Stimulated activated CD8-positive, alpha-beta memory T cell treated with anti-CD3 and anti-CD28 coated beads, Interleukin-4, amount 100 ng/mL, for 24 hours (primary cell): ENCODE measurements around the gene GRK2.

Source experiments
- DNase-seq: peaks from one replicate; pipeline ENCODE4 v3.0.0-alpha.2; 2020; ENCODE audit warnings: low read depth

The GRK2 gene

DNA sequence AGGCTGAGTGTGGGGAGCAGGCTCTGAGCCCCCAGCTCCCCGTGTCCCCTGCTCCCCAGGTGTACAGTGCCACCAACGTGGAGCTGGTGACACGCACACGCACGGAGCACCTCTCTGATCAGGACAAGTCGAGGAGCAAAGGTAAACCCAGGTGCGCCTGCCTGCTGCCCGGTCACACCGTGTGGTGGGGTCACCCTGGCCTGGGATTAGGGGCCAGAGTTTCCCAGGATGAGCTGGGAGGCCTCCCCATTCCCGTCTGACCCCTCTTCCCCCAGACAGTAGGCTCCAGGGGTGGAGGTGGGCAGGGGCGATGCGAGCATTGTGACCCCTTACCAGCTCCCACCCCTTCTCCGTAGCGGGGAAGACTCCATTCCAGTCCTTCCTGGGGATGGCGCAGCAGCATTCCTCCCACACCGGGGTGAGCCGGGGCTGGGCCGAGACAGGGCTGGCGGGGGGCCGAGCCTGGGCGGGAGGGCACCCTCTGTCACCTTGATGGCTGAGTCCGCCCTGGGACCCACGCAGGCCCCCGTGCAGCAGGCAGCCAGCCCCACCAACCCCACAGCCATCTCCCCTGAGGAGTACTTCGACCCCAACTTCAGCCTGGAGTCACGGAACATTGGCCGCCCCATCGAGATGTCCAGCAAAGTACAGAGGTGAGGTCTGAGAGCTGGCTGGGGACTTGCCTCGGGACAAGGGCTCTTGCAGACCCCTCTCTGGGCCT is 33.4 kb downstream of the GRK2 start:
- no peak for DNase-seq

DNA sequence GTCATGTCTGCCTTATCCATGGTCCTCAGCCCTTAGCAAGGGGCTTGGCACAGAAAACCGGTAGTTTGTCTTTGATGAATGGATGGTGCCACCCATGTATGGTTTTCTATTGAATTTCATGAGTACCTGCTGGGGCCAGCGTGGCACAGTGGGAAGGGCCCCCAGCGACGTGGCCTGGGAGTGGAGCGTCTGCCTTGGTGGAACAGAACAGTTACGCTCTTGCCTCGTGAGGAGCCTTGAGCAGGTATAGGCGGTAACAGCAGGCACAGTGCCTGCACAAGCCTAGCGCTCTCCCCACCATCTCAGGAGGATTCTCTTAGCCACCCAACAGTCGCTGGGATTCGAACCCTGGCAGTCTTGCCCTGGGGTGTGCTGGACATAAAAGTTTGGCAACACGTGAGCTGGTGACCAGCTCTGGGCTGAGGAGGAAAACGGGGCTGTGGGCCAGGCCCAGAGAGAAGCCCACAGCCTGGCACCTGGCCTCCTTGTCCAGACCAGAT is 34.0 kb downstream of the GRK2 start:
- no peak for DNase-seq

DNA sequence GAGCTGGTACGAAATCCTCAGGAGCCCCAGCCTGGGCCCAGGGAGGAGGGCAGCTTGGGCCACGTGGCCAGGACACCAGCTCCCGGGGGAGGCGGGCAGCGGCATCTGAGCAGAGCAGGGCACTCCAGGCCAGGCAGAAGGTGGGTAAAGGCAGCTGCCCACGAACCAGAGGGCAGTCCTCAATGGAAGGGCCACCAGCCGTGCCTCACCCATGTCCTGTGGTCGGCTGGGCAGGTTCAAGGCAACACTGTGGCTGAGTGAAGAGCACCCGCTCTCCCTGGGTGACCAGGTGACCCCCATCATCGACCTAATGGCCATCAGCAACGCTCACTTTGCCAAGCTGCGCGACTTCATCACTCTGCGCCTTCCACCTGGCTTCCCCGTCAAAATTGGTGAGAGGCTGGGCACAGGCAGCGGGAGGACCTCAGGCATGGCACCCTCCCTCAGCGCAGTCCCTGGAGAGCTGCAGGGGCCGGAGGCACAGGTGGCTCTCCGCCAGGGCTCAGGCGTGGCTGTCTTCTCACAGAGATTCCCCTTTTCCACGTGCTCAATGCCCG is 34.6 kb downstream of the GRK2 start:
- no peak for DNase-seq

DNA sequence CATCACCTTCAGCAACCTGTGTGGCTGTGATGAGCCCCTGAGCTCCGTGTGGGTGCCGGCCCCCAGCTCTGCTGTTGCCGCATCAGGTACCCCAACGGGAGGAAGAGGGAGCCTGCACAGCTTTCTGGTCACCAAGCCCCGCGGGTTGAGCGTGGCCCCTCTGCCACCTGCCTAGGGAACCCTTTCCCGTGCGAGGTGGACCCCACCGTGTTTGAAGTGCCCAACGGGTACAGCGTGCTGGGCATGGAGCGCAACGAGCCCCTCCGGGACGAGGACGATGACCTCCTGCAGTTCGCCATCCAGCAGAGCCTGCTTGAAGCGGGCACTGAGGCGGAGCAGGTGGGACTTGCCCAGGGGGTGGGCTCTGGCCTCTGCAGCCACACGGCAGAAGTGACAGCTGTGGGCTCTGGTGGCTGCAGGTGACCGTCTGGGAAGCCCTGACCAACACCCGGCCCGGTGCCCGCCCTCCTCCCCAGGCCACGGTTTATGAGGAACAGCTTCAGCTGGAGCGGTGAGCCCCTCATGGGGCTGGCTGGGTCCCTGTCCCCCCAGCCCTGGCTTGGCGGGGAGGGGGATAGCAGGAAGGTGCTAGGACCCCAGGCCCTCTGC is 35.1 kb downstream of the GRK2 start:
- DNase-seq: no peak

DNA sequence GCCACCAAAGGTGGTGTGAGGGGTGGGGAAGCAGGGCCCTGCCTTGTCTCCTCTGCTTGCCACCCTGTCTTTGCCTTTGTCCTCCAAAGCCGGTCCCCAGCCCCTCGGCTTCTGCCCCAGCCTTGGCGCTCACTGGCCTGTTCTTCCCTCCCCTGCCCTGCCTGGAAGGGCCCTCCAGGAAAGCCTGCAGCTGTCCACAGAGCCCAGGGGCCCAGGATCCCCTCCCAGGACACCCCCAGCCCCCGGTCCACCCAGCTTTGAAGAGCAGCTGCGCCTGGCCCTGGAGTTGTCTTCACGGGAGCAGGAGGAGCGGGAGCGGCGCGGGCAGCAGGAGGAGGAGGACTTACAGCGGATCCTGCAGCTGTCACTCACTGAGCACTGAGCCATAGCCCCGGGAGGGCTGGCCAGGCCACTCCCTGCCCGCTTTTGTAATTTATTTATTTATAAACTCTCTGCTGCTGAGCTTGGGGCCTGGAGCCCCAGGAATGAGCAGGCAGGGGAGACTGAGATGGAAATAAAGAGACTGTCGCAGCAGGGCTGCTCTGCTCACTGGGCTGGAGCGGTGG is 35.8 kb downstream of the GRK2 start:
- DNase-seq: no peak

DNA sequence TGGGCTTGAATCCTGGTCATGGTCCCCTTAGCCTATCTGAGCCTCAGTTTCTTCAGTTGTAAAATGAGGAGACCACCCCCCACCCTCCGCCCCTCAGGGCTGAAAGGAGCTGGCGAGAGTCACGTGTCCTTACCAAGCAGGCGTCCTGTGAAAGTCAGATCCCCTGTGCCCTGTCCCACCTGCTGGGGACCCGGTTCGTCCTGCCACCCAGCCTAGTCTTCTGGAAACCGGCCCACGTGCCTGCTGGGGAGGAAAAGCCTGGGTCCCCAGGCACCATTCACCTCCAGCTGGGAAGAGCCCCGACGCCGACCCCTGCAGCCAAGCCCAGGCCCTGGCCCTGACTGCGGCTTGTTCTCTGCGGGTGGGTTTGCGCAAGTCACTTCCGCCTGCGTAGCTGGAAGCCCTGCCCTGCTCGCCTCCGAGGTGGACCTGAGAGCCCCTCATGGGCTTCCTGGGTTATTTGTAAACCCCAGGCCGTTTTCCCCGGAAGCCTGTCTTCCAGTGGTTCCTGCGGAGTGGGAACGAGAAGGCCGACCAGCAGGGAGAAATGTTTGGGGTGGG is 36.4 kb downstream of the GRK2 start:
- DNase-seq: no peak

DNA sequence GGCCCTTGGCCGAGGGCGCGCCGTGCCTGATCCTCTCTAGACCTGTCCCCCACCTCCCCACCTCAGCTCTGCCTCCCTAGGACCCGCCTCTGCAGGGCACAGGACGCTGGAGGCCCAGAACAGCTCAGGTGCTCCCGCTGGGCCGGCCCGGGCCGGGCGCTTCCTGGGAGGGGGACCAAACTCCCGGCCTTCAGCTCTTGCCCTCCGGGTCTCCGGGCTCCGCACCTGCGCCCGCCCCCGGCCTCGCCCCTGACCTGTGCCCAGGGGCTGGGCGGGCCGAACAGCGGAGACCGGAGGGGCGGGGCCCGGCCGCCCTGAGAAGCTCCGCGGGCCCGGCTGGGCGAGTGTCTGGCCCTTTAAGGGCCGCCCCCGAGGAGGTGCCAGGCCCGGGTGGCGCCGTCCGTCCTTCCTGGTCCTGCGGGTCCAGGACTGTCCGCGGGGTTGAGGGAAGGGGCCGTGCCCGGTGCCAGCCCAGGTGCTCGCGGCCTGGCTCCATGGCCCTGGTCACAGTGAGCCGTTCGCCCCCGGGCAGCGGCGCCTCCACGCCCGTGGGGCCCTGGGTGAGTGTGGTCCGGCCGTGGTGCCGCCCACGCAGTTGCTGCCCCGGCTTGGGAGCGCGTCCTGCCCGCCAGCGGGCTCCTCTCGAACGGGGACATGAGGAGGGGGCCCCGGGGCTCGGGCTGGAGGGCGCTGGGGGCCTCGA is 37.0 kb downstream of the GRK2 start, which contains the start of gene SSH3:
Gene SSH3 (plus strand): TSS at position 399 of the 703 bp plus-strand sequence. CDS start 96 bp downstream, at position 495.
- DNase-seq: no peak

DNA sequence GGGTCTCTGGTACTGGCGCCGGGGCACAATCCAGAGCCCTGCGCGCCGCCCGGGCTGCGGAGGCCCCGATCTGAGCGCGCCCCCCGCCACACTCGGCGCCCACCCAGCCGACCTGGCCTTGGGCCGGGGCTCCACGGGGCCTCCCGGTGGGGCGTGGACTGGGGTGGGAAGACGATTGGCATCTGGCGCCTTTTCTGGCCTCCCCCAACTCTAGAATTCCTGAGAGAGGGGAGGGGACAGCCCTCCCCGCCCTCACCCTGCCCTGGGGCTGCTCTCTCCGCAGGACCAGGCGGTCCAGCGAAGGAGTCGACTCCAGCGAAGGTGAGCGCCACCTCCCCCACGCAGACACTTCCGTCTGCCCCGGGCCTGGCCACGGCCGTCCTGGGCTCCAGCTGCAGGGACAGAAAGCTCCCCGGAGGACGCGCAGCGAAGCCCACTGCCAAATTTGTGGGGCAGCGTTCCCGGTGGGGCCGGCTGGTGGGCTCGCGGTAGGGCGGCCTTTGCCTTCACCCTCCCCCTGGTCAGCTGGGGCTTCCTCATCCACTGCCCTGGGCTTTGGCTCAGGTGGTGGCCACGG is 37.6 kb downstream of the GRK2 start:
- no peak for DNase-seq

DNA sequence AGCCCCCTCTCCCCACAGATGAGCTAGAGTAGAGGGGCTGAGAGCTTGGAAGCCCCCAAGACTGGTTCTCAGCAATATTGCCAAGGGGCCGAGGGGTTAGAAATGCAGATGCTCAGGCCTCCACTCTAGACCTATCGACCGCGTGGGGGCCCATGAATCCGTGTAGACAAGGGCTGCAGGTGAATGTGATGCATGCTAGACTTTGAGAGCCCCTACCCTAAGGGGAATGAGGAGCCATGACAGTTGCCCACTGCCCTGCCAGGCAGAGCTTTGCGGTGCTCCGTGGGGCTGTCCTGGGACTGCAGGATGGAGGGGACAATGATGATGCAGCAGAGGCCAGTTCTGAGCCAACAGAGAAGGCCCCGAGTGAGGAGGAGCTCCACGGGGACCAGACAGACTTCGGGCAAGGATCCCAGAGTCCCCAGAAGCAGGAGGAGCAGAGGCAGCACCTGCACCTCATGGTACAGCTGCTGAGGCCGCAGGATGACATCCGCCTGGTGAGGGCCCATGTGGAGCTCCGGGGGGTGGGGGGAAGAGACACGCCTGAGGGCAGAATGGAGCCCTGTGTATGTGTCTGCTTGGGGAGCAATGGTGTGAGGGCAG is 38.3 kb downstream of the GRK2 start:
- DNase-seq: no peak

DNA sequence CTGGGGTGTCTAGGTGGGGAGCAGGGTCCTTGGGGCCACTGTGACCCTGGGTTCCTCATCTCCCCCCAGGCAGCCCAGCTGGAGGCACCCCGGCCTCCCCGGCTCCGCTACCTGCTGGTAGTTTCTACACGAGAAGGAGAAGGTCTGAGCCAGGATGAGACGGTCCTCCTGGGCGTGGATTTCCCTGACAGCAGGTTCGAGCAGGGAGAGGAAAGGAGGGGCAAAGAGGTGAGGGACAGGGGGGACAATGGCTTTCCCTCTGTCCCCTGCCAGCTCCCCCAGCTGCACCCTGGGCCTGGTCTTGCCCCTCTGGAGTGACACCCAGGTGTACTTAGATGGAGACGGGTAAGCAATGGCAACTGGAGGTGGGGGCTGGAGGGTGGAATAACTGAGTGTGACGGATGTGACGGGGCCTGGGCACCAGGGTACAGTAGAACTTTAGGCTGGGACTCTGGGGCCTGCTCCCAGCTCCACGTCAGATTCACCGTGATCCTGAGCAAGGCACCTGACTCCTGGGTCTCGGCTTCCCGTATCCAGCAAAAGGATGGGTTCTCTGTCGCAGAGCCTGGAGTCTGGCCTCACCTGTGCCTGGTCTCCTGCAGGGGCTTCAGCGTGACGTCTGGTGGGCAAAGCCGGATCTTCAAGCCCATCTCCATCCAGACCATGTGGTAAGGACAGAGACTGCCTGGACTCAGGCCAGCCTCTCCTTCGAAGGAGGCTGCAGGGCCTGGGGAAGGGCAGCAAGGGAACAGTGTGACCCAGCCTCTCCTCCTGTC is 40.7 kb downstream of the GRK2 start:
- no peak for DNase-seq

DNA sequence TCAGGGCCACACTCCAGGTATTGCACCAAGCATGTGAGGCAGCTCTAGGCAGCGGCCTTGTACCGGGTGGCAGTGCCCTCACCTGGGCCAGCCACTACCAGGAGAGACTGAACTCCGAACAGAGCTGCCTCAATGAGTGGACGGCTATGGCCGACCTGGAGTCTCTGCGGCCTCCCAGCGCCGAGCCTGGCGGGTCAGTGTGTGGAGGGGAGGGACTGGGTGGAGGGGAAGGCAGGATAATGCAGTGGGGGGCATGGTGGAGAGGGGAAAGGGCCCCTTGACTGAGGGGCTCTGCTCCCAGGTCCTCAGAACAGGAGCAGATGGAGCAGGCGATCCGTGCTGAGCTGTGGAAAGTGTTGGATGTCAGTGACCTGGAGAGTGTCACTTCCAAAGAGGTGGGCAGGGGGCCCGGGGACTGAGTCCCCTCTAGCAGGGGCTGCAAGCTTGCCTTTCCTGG is 41.3 kb downstream of the GRK2 start:
- no peak for DNase-seq

DNA sequence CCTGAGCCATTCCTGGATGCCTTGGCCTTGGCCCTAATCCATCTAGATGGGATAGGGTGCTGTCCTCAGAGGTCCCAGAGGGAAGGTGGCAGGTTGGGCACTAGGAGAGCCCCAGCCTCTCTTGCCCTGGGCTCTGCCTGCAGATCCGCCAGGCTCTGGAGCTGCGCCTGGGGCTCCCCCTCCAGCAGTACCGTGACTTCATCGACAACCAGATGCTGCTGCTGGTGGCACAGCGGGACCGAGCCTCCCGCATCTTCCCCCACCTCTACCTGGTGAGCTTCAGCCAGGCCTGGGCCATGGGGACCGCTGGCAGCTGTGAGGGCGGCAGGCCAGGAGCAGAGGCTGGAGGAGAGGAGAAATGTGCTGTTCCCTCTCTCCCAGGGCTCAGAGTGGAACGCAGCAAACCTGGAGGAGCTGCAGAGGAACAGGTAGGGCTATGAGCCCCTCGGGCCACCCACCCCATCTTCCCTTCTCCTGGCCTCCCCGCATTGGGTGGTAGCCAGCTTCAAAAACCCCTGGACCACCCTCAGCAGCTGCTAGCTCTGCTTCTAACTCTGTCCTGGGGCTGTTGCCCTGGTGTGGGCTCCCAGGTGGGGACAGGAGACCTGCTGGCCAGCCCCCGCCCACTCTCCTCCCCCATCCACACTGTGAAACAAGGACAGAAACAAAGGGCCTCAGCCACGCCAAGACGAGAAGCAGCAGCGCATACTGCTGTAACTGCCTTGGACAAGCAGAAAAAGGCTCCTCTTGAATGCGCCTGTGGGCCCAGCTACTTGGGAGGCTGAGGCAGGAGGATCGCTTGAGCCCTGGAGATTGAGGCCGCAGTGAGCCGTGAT is 42.0 kb downstream of the GRK2 start:
- no peak for DNase-seq

DNA sequence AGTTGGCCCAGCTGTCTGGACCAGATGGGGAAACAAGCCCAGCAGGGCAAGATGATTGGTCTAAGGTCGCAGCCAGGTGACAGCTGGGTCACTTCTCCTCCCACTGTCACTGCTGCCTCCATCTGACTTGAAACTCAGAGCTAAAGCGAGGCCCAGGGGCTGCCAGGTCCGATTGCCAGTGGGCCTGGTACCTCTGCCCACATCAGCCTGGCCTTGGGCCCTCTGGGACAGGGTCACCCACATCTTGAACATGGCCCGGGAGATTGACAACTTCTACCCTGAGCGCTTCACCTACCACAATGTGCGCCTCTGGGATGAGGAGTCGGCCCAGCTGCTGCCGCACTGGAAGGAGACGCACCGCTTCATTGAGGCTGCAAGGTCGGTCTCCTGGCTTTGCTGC is 42.9 kb downstream of the GRK2 start:
- DNase-seq: no peak

DNA sequence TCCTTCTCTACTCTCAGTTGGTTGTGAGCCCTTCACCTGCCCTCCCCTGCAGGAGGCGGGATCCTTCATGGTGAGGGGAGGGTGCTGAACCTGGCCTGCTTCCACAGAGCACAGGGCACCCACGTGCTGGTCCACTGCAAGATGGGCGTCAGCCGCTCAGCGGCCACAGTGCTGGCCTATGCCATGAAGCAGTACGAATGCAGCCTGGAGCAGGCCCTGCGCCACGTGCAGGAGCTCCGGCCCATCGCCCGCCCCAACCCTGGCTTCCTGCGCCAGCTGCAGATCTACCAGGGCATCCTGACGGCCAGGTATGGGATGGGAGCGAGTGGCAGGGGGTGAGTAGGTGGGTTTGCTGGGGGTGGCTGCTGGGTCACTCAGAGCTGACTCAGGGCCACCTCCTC is 43.4 kb downstream of the GRK2 start:
- DNase-seq: no peak

DNA sequence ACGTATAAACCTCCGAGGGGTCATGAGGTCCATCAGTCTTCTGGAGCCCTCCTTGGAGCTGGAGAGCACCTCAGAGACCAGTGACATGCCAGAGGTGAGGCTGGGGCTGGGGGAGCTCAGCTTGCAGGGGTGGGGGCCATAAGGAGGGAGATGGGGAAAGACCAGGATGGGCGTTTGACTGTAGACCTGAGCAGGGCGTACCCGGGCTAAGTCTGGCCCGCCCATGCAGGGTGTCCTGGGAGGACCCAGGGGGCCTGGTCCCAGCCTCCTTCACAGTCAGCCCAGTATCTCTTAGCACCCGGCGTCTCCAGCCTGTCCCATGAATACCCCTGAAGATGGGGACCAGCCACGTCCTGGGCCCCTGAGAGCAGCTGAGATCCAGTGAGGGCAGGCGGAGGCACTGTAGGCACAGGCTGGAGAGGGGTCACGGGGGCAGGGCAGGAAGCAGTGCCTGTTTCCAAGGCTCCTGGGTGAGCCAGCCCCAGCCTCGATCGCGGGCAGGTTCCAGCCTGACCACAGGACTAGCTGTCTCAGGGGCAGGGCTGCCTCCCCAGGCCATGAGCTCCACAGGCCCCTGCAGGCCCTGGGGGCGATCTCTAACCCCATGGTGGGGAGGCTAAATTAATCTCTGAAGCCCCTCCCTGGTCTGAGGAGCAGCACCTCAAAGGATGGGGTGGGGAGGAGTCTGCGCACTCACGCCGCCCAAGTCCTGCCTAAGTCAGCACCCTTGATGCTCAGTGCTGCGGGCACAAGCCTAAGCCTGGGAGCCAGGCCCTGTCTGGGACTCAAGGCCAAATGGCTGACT is 44.2 kb downstream of the GRK2 start:
- no peak for DNase-seq

DNA sequence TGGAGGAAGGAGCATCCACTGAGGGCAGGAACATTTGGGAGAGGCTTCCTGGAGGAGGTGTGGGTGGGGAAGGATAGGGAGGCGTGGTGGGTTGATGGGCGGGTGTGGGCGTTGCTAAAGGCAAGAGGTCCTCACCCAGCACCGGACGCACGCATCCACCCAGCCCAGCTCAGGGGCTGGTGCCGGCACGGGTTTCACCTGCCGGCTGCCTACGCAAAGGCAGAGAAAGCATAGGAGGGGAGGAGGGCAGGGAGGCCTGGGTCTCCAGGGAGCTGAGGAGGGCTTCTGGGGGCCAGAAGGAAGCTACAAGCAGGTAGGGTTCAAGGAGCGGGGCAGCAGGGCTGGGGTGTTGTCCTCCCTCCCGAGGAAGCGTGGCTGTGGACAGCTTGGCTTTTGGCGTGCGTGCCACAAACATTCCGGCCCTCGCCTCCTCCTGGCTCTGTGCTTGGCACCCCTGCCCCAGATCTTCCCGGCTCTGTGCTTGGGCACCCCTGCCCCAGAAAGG is 44.8 kb downstream of the GRK2 start:
- DNase-seq: no peak

DNA sequence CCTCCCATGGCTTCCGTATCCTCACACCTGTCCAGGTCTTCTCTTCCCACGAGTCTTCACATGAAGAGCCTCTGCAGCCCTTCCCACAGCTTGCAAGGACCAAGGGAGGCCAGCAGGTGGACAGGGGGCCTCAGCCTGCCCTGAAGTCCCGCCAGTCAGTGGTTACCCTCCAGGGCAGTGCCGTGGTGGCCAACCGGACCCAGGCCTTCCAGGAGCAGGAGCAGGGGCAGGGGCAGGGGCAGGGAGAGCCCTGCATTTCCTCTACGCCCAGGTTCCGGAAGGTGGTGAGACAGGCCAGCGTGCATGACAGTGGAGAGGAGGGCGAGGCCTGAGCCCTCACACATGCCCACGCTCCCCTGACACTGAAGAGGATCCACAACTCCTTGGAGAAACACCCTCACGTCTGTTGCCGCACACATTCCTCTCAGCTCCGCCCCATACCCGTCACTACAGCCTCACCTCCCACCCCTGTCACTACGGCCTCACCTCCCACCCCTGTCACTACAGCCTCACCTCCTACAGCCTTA is 45.3 kb downstream of the GRK2 start:
- DNase-seq: no peak
